HG03558 (cell line): Measurements from ENCODE around the gene PTPRM.

Experiments used
- ATAC-seq: cut with Tn5 transposase; IDR thresholded peaks from one replicate; pipeline ENCODE4 v1.9.1; 2021; ENCODE audit warnings: moderate number of reproducible peaks; ENCODE audit not compliant: unreplicated experiment; ENCODE audit errors: extremely low read depth

The PTPRM gene

DNA sequence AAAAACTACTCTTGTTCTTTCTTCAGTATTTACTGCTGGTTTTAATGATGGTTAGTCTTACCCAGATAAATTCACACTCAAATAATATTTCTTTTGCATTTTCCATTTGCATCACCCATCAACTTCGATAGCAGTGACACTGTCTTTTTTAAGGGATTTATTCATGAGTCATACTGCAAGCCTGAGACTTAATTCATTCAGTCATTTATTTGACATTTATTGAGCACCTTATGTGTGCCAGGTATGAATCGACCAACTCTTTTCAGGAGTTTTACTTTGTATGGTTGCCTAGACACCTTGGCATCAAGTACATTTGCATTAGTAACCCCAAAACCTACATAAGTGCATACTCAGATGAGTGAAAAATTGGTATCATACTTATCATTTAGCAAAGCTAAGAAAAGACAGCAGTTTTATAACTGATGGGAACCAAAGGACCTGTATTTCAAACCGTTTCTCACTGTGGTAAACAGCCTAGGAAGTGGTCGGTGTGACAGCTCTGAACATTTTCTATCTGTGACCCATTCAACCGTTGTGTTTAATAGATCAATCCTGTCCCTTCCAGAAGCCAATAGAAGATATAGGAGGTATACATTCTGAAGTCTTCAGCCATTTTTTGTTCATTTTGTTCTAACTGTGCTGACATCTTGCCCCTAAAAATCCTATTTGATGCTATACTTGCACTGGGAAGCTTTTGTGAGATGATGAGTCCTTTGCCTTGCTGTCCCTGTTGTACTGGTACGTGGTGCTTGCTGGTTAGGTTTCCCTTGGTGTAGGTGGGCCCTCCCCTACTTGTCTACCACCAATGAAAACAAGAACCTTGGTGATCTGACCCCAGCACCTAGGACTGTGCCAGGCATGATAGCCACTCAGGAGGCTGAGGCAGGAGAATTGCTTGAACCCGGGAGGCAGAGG lies 557.4 kb downstream of the PTPRM start:
- no peak for ATAC-seq

DNA sequence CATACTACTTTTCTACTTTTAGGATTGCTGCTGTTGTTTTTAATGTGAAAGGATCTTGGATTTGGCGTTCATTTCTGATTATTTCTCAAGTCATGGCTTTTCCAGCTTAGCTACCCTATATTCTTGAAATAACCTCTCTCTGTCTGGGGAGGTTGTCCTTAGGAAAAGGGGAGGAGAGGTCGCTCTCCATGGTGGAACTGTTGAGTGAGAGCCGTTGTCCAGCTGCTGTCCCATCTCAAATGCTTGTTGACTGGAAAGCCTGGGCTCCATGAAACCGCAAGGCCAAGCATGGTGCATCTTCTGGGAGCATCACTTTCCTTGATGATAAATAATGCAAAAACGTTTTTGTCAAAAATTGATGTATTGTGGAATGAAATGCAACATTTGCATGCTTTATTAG lies 563.0 kb downstream of the PTPRM start:
- ATAC-seq, result no peak

GRCh38 chr18:8133032-8133431 lies 565.9 kb downstream of the PTPRM start:
- ATAC-seq, result no peak

DNA sequence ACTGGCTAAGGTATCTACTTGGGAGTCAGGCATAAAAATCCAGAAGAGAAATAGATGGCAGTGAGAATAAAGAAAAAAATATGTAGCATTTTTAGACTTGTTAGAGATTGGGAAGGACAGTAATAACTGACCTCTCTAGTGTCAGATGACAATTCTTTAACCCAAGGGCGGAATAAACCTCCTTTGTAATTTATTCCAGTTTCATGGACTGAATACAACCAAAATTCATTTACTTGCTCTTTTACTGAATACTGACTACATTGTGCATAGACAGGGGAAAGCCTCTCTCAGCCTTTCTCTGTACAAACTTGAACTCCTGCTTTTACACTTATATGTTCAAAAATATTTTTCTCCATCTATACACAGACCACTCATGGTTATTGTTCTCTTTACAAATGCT lies 566.8 kb downstream of the PTPRM start:
- ATAC-seq, result no peak

DNA sequence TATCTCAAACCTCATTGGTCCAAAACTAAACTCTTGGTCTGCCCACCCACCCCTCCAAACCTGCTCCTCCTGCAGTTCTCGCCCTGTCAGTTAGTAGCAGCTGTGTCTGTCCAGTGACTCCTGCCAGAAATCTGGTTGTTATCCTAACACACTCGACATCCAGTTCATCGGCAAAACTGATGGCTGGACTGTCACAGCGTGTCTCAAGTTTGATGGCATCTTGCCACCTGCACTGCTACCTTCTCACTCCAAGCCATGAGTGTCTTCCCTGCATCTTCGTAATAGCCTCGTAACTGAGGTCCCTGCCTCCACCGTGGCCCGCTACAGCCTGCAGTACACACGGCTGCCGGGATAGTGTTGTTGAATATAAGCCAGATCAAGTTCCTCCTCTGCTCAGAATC lies 572.0 kb downstream of the PTPRM start:
- no peak for ATAC-seq

DNA sequence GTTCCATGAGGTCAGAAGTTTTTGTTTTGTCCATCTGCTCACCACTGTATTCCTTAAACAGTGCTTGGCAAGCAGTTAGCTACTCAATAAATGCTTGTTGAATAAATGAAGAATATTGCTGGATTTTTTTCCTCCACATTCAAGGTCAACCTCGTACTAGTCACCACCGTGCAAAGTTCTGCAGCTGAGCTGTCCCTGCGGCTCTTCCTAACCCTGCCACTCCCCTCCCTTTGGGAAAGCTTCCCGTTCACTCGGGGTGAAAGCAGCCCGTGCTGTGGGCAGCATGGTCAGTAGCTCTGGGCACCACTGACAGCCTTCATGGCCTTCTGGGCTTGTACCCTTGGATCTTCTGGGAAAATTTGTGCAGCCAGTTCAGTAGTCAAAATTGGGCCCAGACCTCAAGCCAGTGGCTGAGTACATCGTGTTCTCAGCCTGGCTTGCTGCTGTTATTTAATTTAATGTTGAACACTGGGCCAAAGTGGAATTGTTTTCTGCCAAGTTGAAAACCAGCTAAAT lies 572.8 kb downstream of the PTPRM start:
- ATAC-seq, result no peak

- no peak for ATAC-seq
These were observed 573.9 kb downstream of the PTPRM start for GRCh38 chr18:8140841-8141501.

GRCh38 chr18:8142131-8142711 lies 575.1 kb downstream of the PTPRM start:
- no peak for ATAC-seq

- no peak for ATAC-seq
These were observed 575.8 kb downstream of the PTPRM start for GRCh38 chr18:8142932-8143331.

GRCh38 chr18:8151181-8151580 lies 584.1 kb downstream of the PTPRM start:
- no peak for ATAC-seq

GRCh38 chr18:8153887-8154583 lies 586.9 kb downstream of the PTPRM start:
- ATAC-seq, result no peak

DNA sequence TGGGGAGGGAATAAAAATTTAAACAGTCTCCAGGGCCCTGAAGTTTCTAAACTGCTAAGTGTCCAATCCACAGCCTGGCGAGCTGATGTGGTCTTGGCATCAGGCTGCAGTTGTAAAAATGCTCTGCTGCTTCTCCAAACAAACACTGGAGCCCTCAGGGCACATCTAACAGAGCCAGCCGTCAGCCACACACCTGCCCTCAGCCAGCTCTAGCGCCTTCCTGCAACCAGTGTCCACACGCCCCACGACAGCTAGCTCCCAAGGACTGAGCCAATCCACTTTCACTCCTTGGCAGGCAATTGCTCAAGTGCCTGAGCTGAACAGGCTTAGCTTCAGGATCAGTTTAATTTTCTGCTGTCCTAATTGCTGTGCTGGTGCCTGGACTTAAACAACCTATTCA lies 595.7 kb downstream of the PTPRM start:
- no peak for ATAC-seq

DNA sequence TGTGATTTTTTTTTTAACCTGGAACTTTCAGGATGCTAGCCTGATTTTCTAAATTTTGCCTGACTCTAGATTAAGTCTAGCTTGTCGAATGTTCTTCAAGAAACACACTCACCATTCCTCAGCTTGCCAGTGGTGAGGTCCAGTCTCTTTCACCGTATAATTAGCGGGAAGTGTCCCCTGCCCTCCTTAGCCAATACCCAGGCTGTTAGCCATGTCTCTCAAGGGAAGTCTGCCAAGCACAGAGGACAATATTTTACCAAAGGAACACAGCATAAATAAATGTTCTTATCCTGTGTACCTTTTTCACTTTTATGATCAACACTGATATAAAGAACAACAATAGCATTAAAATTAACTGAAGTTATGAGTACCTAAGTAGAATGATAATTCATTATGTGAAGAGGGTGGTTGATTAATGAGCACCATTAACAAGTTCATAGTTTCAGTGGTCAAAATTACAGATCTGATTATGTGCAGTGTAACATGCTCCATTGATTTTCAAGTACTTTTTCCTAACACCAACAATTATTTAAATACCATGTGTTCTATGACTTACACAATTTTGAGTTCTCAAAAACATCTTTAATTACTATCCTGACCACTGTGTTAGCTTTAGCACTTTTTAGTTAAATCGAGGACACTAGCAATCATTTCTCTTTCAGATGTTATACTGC lies 596.3 kb downstream of the PTPRM start:
- no peak for ATAC-seq

- no peak for ATAC-seq
These were observed 598.0 kb downstream of the PTPRM start for GRCh38 chr18:8165095-8165494.

- no peak for ATAC-seq
These were observed 599.9 kb downstream of the PTPRM start for GRCh38 chr18:8167026-8167425.

- ATAC-seq, result no peak
These were observed 600.6 kb downstream of the PTPRM start for GRCh38 chr18:8167673-8168072.

DNA sequence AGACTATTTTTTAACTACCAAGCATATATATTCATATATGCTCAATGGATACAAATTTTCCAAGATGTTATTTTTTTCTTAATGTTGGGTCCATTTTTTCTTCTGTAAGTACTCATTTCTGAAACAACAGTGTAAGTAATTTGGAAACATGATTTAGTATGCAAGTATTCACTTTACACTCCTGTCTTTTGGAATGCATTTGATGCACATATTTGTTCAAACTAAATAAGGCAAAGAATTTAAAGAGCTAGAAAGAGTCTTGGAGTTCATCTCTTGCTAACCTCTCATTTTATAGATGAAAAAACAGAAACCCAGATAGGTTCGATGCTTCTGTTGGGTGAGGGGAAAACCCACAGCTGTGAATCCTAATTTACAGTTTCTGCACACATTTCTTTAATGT lies 602.6 kb downstream of the PTPRM start:
- ATAC-seq, result no peak

- no peak for ATAC-seq
These were observed 607.7 kb downstream of the PTPRM start for GRCh38 chr18:8174771-8175170.

GRCh38 chr18:8175501-8176061 lies 608.5 kb downstream of the PTPRM start:
- no peak for ATAC-seq

DNA sequence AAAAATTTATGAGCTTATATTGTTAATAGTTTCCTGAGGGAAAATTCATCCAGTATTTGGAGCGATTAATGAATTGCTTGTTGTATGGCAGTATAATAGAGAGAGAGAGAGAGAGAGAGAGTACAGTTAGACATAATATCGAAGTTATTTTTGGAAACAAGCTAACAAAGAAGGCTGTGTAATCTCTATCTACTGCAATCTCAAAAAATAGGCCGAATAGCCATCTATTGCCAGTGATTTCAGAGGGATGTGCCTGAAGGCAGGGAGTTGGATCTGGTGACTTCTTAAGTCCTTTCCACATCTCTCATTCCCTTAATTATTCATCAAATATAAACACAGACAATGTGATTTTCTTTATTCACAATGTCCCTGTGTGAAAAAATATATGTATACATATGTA lies 609.0 kb downstream of the PTPRM start:
- ATAC-seq, result no peak
